B cell (primary cell): Measurements from ENCODE around the gene ANO9. TPM values are rescaled to one million over a fixed set of nuclear protein-coding genes. Genes with fewer than 3 reads are reported as not detected.

ENCODE experiments used
- ATAC-seq: fragments of 200-7000 bp; cut with Tn5 transposase; one replicate; pipeline ENCODE4 v1.10.0; 2021; ENCODE audit warnings: low read depth, mild to moderate bottlenecking, moderate number of reproducible peaks, moderate library complexity
- CTCF ChIA-PET: fragments of 350-600 bp; sonication (Branson Sonifier 250); formaldehyde crosslinking; loops from one replicate; lab custom pipeline; 2021; ENCODE audit warnings: antibody characterized with exemption, inconsistent platforms; lab: Charles Lee
- POLR2A ChIA-PET: fragments of 350-600 bp; sonication (Branson Sonifier 250); formaldehyde crosslinking; loops from one replicate; lab custom pipeline; 2021; ENCODE audit warnings: antibody characterized with exemption; lab: Charles Lee
- DNase-seq: peaks from one replicate; pipeline ENCODE4 v3.0.0; 2013
- H2AFZ ChIP-seq: 2 replicates; pipeline ENCODE4 v1.6.1; 2012; ENCODE audit warnings: mild to moderate bottlenecking, low read depth, low read length; ENCODE audit not compliant: insufficient read depth, poor library complexity, severe bottlenecking
- H3K27ac ChIP-seq, 2 donors: 1 replicate in 1 of 2; 2 replicates in 1 of 2; pipeline ENCODE4 v1.5.1; 2012 to 2013; ENCODE audit warnings: low read length in 2 of 2, mild to moderate bottlenecking in 2 of 2, moderate library complexity in 1 of 2
- H3K27me3 ChIP-seq, 4 experiments: fragments of 200-600 bp in 1 of 4; sonication (generic) in 1 of 4; replicated peaks in 1 of 4; 1 replicate in 2 of 4; 2 replicates in 2 of 4; pipeline versions ENCODE4 v1.6.1 to v1.7.0; 2013 to 2016; ENCODE audit warnings: low read length in 3 of 4, mild to moderate bottlenecking in 2 of 4, mixed read lengths in 1 of 4, moderate library complexity in 1 of 4; ENCODE audit not compliant: insufficient read depth in 4 of 4, control insufficient read depth in 3 of 4; ENCODE audit errors: control extremely low read depth in 1 of 4
- H3K36me3 ChIP-seq, 2 experiments: replicated peaks in 1 of 2; 1 replicate in 1 of 2; 2 replicates in 1 of 2; pipeline versions ENCODE4 v1.6.1 to v1.7.1; 2013; ENCODE audit warnings: low read length in 1 of 2; ENCODE audit not compliant: insufficient read depth in 2 of 2, control insufficient read depth in 1 of 2; ENCODE audit errors: control extremely low read depth in 1 of 2, extremely low read depth in 1 of 2
- H3K4me1 ChIP-seq, 2 donors: fragments of 200-600 bp in 1 of 2; sonication (generic) in 1 of 2; 1 replicate in 1 of 2; 2 replicates in 1 of 2; pipeline versions ENCODE4 v1.5.1 to v1.6.1; 2013 to 2017; ENCODE audit warnings: low read length in 2 of 2; ENCODE audit not compliant: control insufficient read depth in 2 of 2, insufficient read depth in 2 of 2
- H3K4me2 ChIP-seq: replicated peaks from 2 replicates; pipeline ENCODE3; 2012; ENCODE audit warnings: mild to moderate bottlenecking, low read depth, low read length; ENCODE audit not compliant: poor library complexity, severe bottlenecking
- H3K4me3 ChIP-seq, 5 experiments: fragments of 200-600 bp in 1 of 5; sonication (generic) in 1 of 5; 1 replicate in 3 of 5; 2 replicates in 2 of 5; pipeline versions ENCODE4 v1.5.1 to v1.7.0; 2011 to 2016; ENCODE audit warnings: low read length in 4 of 5, mild to moderate bottlenecking in 4 of 5, low read depth in 2 of 5, control low read depth in 1 of 5, moderate library complexity in 1 of 5; ENCODE audit not compliant: insufficient read depth in 1 of 5; ENCODE audit errors: control extremely low read depth in 1 of 5, extremely low read depth in 1 of 5
- H3K79me2 ChIP-seq: fragments of 200-600 bp; sonication (generic); one replicate; pipeline ENCODE4 v1.6.0; 2016; ENCODE audit warnings: low read length; ENCODE audit not compliant: control insufficient read depth, insufficient read depth
- H3K9ac ChIP-seq: fragments of 200-600 bp; sonication (generic); 2 replicates; pipeline ENCODE4 v1.6.1; 2017; ENCODE audit warnings: mild to moderate bottlenecking, low read length, moderate library complexity
- H3K9me3 ChIP-seq, 3 donors: one replicate each; pipeline versions ENCODE4 v1.6.1 to v1.7.1; 2013; ENCODE audit warnings: low read length in 2 of 3; ENCODE audit not compliant: control insufficient read depth in 2 of 3, insufficient read depth in 1 of 3; ENCODE audit errors: control extremely low read depth in 1 of 3
- H4K20me1 ChIP-seq: 2 replicates; pipeline ENCODE4 v1.6.0; 2012; ENCODE audit warnings: mild to moderate bottlenecking, low read length; ENCODE audit not compliant: insufficient read depth, control insufficient read depth, poor library complexity, severe bottlenecking
- H3K27ac Mint-ChIP-seq: one replicate; pipeline ENCODE4 v1.8.0; 2021; ENCODE audit warnings: mixed read lengths
- H3K27me3 Mint-ChIP-seq: one replicate; pipeline ENCODE4 v1.8.0; 2021; ENCODE audit warnings: mixed read lengths
- H3K4me1 Mint-ChIP-seq: one replicate; pipeline ENCODE4 v1.8.0; 2021; ENCODE audit warnings: mixed read lengths
- H3K4me3 Mint-ChIP-seq: one replicate; pipeline ENCODE4 v1.8.0; 2021; ENCODE audit warnings: mixed read lengths
- H3K9me3 Mint-ChIP-seq: one replicate; pipeline ENCODE4 v1.8.0; 2022; ENCODE audit warnings: mixed read lengths; ENCODE audit not compliant: insufficient read depth
- CTCF ChIP-seq: fragments of 200-600 bp; IDR thresholded peaks from one replicate; pipeline ENCODE4 v1.8.0; 2022; ENCODE audit warnings: antibody characterized with exemption, mild to moderate bottlenecking
- EZH2 ChIP-seq: IDR thresholded peaks from 2 replicates; pipeline ENCODE4 v1.6.1; 2012; ENCODE audit warnings: borderline replicate concordance, low read depth, mild to moderate bottlenecking, moderate library complexity, low read length; ENCODE audit not compliant: insufficient read depth, poor library complexity, severe bottlenecking
- WGBS: methylation state at CpG from one replicate; pipeline ENCODE4 v1.1.5; 2013; ENCODE audit warnings: missing lambda C conversion rate; ENCODE audit not compliant: insufficient coverage; 5-methylcytosine and 5-hydroxymethylcytosine counted together
- intact Hi-C: fragments of 100-400 bp; cut with micrococcal nuclease; formaldehyde crosslinking; loops from one replicate; pipeline ENCODE4 v1.10.0; 2022
- polyA plus RNA-seq: library from polyadenylated mRNA; depleted of rRNA; stranded (reverse); fragments of >200 nt; gene quantifications from 2 replicates; pipeline ENCODE4 v1.2.3, GENCODE V29; 2012
- total RNA-seq, 2 donors: library from RNA; stranded (reverse); fragments of 120-200 nt in 1 of 2; gene quantifications; 1 replicate in 1 of 2; 2 replicates in 1 of 2; pipeline versions ENCODE4 v1.2.3 to v1.2.4, GENCODE V29; 2013 to 2022

The ANO9 gene
- total and polyA plus RNA-seq, 2 donors (not counting 1 experiment from before 2014, with no cell fraction given) = 62.0 to 107 TPM

DNA sequence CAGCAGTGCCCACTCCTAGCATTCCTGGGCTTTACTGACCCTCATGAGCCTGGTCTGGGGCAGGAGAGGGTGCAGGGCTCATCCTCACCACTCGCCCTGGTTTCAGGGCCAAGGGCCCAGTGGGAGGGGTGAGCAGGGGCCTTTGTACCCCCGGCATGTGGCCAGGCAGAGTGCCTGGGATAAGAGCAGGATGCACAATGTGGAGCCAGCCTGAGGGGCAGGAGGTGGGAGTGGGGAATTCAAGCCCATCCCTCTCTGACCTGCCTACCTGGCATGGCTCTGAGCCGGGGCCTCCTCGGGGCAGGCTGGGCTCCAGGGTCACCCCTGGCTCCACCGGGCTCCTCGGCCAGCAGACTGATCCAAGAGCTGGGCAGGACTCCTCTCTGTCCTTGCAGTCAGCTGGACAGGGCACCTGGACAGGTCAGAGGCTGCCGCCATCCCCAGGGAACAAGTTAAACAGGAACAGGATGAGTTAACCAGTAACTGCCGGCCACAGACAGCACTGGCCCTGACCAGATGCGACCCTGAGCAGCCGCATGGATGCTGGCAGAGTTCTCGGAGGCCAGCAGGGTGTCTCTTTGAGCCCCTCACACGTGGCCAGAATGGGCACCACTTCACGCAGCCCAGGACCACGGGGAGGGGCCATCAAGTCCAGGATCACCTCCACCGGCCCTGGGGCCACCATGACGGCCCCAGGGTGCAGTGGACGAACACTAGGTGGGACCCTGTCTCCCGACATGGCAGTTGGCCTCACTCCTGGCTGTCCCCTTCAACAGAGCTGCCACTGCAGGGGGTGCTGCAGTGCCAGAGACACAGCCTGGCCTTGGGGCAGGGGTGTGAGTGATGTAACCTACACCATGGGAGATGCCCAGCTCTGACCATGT, 32.0 kb downstream of the ANO9 start:
- H3K27ac ChIP-seq = no peak overlapping the region
- intact Hi-C loops = no loop called here
- no peaks in the 10 kb centered on the region for H3K36me3 ChIP-seq
- ATAC-seq (no peak), DNase-seq (peak; percentile 24)
- no peak overlapping the region for H3K4me3 ChIP-seq
- Mint-ChIP-seq H3K27ac (no peak overlapping the region), H3K4me1 (peaks cover 14% of the 10 kb centered on the region), H3K9me3 (no peaks in the 10 kb centered on the region), H3K27me3 (no peaks in the 10 kb centered on the region), H3K4me3 (no peak overlapping the region)
- ChIA-PET CTCF (no interaction called here), POLR2A (interaction anchor here (0.8 kb wide), 1 partner anchor 433 kb away, joined by 9 read pairs; the partner anchor contains the start of gene TSPAN4)
- no peak overlapping the region for H3K4me2 ChIP-seq
- H3K9me3 ChIP-seq = peaks cover 0 to 6% (median 0%) of the 10 kb centered on the region in 3 donors
- H3K27me3 ChIP-seq = no peaks in the 10 kb centered on the region
- peaks cover 16 to 39% of the 10 kb centered on the region in 2 donors for H3K4me1 ChIP-seq
- H4K20me1 ChIP-seq = peaks cover 10% of the 10 kb centered on the region
- 92% methylated on average over 18 of the region's 18 CpGs for WGBS
- no peak overlapping the region for H3K9ac ChIP-seq
- TF ChIP-seq EZH2 (no peak), CTCF (no peak)
- H3K79me2 ChIP-seq = peaks cover 13% of the 10 kb centered on the region
- no peak overlapping the region for H2AFZ ChIP-seq

- Histone ChIP-seq H3K9me3 (peaks cover 0 to 6% (median 0%) of the 10 kb centered on the region in 3 donors), H3K36me3 (no peaks in the 10 kb centered on the region), H3K4me1 (peaks cover 10 to 32% of the 10 kb centered on the region in 2 donors), H3K4me2 (no peak overlapping the region), H4K20me1 (peaks cover 10% of the 10 kb centered on the region), H3K4me3 (no peak overlapping the region), H3K9ac (no peak overlapping the region), H3K79me2 (peaks cover 6% of the 10 kb centered on the region), H3K27me3 (peaks cover 0 to 5% (median 0%) of the 10 kb centered on the region in 4 experiments), H2AFZ (no peak overlapping the region), H3K27ac (no peak overlapping the region)
- ChIA-PET CTCF (no interaction called here), POLR2A (no interaction called here)
- intact Hi-C loops = no loop called here
- ATAC-seq (no peak), DNase-seq (peak; percentile 39)
- no peak overlapping the region for H3K27ac Mint-ChIP-seq
- H3K27me3 Mint-ChIP-seq = no peaks in the 10 kb centered on the region
- H3K9me3 Mint-ChIP-seq = no peaks in the 10 kb centered on the region
- peaks cover 7% of the 10 kb centered on the region for H3K4me1 Mint-ChIP-seq
- TF ChIP-seq CTCF (no peak), EZH2 (no peak)
- no peak overlapping the region for H3K4me3 Mint-ChIP-seq
- WGBS = 90% methylated on average over 7 of the region's 7 CpGs
Observed at GRCh38 chr11:409008-409599, 32.7 kb downstream of the ANO9 start.
